Left renal cortex interstitium (tissue), 4 donors: ENCODE data around the gene SUPT6H. TPM values are rescaled to one million over a fixed set of nuclear protein-coding genes. Genes with fewer than 3 reads are reported as not detected.

ENCODE experiments used
- DNase-seq, 4 donors: peaks; one replicate each; pipeline ENCODE4 v3.0.0-alpha.2; 2013; ENCODE audit warnings: low read depth in 4 of 4, low spot score in 2 of 4, missing footprints in 1 of 4
- polyA plus RNA-seq, 4 donors: library from polyadenylated mRNA; unstranded; fragments of 120-200 nt; gene quantifications; one replicate each; pipeline ENCODE4 v1.2.1, GENCODE V29; 2013; ENCODE audit not compliant: insufficient read length in 4 of 4

The SUPT6H gene
- polyA plus RNA-seq, result 10 to 100 TPM; 63.1 to 83.7 (median 74.1) TPM

DNA sequence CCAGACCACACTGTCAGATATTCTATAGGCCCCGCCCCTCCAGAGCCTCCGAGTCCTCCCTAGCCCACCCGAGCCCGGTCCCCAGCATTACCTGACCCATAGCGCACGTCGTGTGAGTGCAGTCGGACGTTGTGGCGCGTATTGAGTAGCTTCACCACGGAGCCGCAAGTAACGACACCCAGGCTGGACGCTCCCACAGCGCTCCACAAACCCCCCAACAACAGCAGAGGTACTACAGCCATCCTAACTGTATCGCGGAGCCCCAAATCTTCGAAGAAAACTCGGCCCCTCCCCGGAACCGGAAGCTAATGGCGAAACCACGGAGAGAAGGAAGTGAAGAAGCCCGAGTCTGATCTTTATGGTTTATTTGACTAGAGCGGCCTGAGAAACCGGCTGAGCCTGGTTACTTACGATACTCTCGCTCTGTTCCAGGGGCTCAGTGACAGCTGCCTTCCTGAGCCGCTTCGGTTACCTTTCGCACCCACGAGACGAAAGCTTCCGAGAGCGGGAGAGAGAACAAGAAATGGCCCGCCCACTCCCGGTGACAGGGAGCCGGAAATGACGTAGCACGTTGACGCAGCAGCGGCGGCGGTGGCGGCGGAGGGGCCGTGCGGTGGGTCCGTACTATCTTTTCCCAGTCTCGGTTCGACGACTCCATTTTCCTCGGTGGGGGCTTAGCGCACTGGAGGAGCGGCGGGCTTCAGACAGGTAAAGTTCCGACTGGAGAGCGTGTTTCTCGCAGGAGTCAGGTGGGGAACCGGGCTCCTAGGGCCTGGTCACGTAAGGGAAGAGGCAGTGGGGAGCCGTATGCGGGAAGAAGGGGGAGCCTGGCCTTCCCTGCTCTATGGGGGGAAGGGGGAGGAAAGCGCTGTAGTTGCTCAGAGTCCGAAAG, at the start of gene SUPT6H, which contains the start of gene SDF2:
Gene SUPT6H, plus strand, starts transcription at position 571 of the 892 bp plus-strand sequence. CDS start 11,197 bp downstream, outside the sequence.
Gene SDF2, minus strand, starts transcription at position 272 of the 892 bp plus-strand sequence. Its CDS starts 30 bp downstream, at position 242.
- peak; percentile 87 to 98 (median 88) for DNase-seq

DNA sequence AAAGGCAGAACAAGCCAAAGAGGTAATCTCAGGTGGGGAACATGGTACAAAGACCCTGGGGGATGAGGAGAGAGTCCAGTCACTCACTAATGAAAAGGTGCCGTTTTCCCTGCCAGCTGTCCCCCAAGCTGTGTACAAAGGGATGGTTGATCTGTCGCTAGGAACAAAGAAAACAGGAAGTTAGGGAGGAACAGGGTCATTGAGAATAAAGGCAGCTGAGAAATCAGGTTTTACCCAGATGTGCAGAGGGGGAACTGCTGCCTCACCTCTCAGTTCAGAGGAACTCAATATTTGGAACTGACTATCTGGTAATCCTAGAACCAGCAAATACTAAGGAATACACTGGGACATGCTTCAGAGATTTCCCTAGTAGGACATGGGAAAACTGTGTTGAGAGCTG, 49.5 kb upstream of the SUPT6H start:
- no peak for DNase-seq

DNA sequence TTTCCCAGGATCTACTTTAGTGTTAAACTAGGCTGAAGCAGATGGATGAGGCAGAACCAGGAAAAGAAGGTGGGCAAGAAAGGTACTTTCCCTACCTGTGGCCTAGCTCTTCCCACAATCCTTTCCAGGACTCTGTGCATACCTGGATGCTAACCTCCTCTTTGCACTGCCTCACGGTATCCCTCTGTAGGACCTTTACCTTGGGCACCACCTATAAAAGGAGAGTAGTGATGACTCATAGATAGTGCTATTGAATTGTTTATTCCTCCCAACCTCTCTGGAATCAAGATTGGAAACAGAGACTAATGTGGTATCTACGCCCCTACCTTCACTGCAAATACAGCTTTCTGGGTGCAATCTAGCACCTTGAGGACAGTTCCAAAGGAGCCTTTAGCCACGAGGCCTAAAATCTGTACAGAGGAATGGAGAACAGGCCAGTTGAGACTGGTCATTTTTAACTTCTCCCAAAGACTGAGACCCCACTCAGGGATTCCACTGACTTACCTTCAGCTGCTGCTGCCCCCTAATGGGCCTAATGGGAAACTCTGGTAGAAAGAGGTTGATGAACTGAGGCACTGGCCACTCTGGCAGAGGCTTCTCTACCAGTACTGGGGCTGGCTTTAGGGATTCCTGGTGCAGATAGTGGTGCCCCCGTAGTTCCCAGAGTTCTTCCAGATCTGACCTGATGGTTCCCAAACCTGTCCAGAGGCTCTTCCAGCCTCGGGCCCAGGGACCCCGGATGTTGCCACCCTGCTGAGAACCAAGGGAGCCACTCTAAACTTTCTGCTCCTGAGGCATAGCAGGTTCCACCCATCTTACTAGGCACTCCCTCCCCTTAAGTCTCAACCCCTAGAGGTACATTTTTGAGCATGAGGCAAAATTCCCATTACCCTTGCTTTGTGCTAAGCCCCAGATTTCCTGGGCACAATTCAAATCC, 48.8 kb upstream of the SUPT6H start:
- DNase-seq, result peak in 1 of 4 donors; percentile 23

DNA sequence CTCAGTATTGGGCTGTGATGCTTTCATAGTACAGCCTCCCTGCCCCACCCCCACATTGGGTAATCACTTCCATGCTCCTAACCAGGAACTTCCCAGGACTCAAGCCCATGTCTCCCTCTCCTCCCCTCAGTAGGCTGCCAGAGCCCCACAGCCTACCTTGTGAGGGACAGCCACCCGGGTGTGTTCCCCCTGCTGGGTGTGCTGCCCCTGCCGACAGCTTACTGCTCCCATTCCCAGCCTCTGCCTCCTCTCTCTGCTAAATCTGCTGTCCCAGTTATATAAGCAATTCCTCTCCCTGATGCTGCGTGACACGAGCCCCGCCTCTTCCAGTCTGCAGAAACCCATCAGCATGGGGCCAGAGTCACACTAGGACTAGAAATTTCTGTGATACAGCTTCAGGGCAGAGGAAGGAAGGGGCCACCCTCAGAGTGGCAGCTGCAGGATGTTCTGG, 48.0 kb upstream of the SUPT6H start, which contains the start of gene RSKR:
Gene RSKR, minus strand, starts transcription at position 255 of the 451 bp plus-strand sequence. Its CDS starts 24 bp downstream, at position 231.
- no peak for DNase-seq

DNA sequence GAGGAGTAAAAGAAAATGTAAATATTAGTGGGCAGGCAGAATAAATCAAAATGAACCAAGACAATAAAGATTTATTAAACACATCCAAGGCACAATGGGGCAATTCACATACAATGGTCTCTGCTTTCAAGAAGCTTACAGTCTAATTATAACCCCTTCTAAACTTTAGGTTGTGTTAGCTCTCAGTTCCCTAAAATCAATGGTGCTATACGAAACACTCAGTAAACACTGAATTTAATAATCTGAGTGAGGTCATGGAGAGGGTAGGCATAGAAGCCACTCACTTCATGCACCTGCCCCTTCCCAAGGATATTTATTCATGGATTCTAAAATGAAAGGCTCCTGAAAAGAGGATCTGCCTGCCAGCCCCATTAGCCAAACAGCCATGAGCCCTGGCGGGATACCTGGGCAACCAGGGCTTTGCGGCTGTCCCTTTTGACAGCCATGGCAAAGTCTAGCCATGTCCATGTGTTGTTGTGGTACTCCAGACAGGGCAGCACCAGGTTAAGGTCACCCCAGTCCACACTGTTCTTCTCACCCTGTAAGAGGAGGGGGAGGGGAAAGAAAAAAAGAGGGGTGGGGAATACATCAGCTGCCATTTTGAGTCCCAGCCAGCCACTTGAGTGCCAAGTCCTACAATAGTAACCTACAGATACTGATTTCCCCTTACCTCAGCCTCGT, 46.6 kb upstream of the SUPT6H start:
- DNase-seq, result no peak

DNA sequence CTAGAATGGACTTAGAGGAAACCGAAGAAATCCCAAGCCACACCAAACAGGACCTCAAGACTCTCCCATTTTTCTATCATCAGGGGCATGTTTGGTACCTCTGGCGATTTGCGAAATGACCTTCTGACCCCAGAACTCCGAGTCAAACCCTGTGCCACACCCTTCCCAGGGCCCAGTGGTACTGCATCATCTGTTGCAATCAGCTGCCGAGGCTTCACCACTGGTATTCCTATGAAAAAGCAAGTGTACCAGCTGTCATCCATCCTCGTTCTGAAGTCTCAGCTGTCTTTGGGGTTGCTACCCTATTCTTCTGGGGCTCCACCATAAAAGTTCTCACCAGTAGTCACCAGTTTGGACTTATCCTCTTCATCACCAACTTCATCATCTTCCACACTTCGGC, 45.7 kb upstream of the SUPT6H start:
- DNase-seq, result no peak

DNA sequence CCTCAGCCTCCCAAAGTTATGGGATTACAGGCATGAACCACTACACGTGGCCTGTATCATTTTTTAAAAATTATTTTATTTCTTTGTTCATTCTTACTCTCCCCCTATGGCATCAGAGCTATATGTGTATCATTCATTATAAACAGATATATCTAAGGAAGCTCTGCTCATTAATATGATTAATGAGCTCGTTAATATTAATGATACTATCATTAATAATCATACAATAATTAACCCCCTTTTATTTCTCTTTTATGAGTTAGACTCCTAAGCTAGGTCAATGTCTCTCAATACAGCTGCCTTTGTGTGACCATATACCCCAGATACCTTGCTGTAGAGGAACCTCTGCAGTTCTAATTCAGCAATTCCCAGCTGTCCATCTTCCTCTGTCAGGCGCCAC, 43.5 kb upstream of the SUPT6H start:
- no peak for DNase-seq

DNA sequence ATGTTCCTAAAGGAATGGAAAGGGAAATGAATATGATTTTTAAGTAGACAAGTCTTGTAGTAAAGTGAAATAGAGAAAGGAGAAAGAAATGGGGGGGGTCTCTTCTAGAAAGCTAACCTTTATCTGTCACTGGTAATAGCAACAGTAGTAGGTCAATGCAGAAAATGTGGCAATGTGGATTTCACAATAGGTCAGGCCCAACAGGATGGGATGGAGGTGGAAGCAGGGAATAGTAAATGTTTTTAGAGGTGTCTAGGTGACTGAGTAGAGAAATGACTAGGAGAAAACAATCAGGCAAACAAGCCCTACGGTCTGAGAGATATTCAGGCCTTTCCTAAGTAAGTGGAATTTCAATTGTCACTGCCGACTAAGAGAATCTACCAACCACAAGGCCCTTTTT, 42.0 kb upstream of the SUPT6H start:
- DNase-seq, result no peak

DNA sequence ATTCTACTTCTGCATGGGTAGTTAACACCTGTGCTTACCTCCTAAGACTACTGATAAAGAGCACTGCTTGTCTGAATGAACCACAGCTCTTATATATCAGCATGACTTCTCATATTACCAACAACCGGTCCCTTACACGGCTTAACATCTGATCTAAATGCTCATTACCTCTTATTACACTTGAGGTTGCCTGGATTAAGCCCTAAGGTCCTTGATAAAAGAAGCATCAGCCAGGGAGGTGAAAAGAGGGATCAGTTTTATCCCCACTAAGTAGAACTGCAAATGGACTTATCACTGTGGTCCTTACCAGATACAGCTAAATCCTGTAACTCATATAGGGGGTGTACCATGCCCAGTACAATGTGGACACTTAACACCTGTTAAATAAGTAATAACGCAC, 39.8 kb upstream of the SUPT6H start:
- no peak for DNase-seq

DNA sequence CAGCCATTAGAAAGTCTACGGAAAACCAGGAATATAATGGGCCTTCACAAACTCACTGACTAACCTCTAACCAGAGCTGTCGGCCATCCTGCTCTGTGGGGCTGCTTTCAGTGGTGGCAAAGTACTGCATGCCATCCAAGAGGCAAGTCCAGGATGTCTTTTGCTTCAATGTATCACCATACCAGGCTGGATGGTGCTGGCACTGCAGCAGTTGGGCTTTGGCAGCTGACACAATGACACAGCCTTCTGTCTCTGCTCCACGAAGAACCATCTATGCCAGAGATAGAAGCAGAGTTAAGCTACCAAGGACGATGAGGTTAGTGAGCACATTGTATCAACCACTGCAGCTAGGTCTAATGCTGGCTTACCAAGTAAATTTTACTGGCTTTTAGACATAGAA, 38.3 kb upstream of the SUPT6H start:
- DNase-seq, result no peak

DNA sequence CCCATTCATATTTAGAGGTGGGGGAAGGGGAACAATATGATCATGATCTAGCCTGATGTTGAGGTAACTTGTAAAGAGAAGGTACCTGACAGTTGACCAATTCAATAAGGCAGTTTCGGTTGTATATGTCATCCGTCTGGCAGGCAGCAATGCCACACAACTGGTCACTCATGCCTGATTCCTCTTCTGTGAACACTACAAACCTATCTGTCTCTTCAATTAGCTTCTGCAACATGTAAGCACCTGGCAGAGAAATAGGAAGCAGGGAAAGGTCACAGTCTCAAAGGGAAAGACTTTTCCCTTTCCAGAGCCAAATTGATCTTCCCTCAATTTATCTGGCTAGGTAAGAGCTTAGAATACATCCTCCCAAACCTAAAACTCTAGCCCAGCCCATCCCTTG, 37.9 kb upstream of the SUPT6H start:
- no peak for DNase-seq

DNA sequence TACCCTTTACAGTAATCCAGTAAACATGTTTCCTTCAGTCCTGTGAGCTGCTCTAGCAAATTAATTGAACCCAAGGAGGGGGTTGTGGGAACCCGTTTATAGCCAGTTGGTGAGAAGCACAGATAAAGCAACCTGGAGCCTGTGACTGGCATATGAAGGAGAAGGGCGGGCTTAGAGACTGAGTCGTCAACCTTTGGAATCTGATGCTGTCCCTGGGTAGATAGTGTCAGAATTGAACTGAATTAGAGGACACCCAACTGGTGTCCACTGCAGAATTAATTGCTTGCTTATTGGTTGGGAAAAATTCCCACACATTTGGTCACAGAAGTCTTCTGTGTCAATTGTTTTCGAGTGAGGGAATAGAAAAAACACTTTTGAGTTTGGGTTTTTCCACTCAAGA, 35.2 kb upstream of the SUPT6H start:
- no peak for DNase-seq

DNA sequence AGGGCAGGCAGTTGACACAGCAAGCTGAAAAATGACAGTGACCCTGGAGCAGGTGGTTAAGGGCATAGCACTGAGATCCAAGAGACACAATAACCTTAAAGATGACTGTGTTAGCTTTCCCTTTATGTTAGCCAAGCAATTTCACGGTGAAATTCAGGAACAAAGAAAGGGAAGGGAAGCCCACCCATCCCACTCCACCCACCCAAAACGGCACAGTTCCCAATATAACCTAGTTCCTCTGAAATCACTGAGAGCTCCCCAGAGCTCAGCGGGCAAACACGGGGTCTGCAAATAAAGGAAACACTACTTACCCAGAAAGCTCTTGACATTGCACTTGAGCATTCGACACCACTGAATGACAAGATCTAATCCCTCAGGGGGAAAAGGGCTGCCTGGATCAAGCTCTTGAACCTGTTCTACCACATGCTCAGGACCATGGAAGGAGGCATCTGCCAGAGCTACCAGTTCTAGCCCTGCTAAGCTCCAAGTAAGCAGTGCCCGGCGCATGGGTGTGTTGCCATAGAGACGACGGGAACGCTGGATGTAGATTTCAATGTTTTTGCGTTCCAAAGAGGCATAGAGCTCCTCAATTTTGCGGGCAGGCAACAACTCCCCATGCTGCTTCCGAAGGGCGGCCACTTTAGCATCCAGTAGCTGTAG, 27.7 kb upstream of the SUPT6H start:
- DNase-seq, result no peak

DNA sequence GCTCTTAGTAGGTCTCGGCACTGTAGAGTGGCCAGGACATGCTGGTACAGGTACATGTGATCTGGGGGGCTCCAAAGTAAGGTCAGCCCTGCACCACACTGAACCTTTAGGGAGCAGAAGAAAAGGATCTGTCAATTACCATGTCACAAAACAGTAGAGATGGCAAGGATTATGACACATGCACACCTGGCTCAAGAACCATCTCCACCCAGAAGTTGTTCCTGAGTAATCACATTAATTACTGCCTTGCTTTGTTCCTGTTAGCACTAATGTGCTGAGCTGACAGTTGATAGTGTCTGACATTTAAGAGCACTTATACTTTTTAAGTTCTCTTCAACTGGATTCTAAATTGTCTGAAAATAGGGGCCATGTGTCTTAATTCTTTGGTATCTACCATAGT, 26.5 kb upstream of the SUPT6H start:
- no peak for DNase-seq

DNA sequence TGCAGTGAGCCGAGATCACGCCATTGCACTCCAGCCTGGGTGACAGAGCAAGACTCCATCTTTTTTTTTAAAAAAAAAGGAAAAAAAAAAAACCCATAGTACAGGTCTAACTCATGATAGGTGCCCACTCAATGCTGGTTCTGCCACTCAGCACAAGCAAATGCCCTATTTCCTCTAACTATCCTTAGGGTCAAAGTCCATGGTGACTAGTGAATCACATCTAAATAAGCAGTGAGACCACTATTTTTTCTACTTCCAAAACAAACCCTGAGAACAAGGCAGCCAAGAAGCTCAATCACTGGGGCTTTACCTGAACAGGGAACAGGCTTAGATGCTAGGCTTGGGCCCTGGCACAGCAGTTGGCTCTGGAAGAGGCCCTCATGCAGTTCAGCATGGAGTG, 20.4 kb upstream of the SUPT6H start:
- DNase-seq, result no peak

DNA sequence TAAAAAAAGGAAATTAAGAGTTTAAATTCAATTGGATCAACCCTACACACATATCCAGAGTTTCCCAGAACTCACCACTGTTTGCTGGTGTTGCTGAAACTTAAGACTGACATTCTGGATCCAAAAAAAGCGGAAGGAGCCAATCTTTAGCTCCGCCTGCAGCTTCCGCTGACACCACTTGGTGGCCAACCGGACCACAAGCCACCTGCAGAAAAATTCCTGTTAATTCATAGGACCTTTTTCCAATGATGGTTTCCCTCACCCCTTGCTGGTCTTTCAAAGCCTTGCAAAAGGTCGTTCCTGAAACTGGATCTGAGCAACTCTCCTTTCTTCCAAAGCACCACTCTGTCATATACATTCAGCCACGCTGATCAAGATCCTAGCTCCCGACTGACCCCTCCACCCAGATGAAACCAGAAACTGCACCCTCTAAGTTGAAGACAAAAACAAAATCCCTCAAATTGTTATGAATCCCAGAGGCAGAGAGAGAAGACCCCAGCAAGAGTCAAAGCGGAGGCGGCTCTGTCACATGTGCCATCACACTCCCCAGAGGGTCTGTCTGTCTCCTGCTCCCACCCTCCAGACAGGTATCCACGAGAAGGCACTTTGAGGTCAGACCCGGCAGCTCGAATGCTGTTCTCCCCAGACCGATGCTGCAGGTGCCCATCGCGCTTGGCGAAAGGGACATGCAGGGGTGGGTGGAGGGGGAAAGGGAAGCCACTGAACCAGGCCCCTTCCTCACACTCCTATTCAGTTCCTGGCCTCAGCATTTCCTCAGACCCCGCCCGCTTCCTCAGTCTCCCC, 17.8 kb upstream of the SUPT6H start:
- DNase-seq, result no peak

DNA sequence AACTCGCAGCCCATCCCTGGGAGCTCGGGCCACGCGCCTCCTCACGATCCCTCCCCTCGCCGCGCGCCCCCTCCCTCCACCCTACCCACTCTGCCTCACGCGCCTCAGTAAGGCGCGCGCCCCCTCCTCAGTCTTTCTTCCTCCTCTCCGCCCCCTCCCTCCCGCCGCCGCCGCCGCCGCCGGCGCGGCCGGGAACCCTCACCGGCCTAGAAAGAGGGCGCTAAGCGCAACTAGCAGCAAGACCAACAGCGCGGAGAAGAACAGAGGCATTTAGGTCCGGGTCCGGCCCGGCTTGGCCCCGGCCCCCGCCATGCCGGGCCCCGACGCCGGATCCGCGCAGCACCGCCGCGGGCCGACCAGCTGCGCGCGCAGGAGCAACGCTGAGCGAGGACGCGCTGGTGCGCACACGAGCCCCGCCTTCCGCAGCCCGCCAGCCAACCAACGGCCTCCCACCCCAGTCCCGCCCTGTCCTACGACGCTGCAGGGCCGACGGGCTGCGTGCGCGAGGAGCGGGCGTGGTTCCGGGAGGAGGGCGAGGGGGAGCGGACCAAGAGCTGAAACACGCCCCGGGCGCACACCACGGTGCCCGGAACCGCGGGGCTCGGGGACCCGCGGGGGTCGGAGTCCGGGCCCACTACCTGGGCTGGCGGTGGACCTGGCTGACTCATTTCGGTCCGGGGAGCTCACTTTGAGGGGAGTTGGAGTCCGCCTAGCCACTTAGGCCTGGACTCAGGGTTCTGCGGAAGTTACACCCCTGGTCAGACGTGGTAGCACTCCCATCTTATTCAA, 17.0 kb upstream of the SUPT6H start, which contains the start of gene BLTP2:
Gene BLTP2, minus strand, starts transcription at position 372 of the 789 bp plus-strand sequence. Its CDS starts 102 bp downstream, at position 270.
- DNase-seq, result peak in 3 of 4 donors; percentile 79 to 92 (median 90)

DNA sequence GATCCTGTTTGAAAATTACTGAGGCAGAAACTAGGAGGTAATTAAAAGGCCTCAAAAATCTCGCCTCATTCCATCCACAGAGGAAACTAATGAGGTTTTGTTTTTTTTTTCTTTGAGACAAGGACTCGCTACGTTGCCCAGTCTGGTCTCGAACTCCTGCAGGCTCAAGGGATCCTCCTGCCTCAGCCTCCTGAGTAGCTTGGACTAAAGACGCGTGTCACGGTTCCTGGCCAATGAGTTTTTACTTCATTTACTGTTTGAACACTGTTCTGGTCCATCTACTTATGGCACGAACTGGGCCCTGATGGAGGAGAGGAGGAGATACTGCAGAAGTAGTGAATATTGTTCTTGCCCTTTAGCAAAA, 16.4 kb upstream of the SUPT6H start:
- no peak for DNase-seq
